ENCODE results near the gene BCKDHB.

DNA sequence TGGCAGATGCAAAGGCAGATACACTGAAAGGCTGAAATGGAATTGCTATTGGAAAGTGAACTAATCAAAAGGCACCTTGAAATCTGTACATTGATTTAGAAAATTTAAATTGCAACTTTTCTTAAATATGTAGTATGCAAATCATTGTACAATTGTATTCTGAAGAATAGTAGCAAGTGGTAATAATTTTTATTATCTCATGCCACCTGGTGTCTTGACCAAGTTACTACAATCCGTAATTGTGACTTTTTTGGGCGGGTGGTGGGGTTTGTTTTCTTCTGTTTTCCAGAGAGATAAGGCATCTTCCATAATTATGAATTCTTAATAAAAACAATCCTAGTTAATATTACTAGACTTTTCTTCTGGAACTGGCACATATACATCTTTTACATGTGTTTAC is 12.5 kb upstream of the BCKDHB start:
- TF ChIP-seq CTCF (IDR thresholded peaks at IDR 0.05) (peak; percentile 21 to 52 (median 45)), POLR2AphosphoS5 (IDR thresholded peaks at IDR 0.05) (no peak), EP300 (IDR thresholded peaks at IDR 0.05) (no peak)
